HG02610 (cell line): ENCODE results near the gene CNKSR2.
A peak's percentile ranks its signal among the peaks of the same experiment; 100 is the strongest.
"Not testable (repeated sequence)": the region's sequence is repeated elsewhere in the genome, so short reads cannot be mapped to it uniquely, and the experiment has no call there.

Source experiments
- ATAC-seq: cut with Tn5 transposase; IDR thresholded peaks from one replicate; pipeline ENCODE4 v1.9.1; 2021; ENCODE audit warnings: mild to moderate bottlenecking, moderate library complexity; ENCODE audit not compliant: unreplicated experiment

CNKSR2 gene

DNA sequence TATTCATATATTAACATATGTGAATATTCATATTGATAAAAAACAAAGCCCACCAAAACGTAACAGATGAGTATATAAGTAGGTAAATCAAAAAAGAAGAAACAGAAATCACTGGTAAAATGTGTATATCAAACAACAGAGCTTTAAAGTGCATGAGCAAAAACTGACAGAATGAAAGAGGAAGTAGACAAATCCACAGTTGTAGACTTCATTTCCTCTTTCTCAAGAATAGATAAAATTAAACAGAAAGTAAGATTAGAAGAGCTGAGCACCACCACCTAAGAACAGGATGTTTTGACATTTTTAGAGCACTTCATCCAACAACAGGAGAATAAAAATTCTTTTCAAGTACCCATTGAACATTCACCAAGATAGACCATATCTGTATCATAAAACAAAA is 64.6 kb downstream of the CNKSR2 start:
- peak; percentile 97 for ATAC-seq

DNA sequence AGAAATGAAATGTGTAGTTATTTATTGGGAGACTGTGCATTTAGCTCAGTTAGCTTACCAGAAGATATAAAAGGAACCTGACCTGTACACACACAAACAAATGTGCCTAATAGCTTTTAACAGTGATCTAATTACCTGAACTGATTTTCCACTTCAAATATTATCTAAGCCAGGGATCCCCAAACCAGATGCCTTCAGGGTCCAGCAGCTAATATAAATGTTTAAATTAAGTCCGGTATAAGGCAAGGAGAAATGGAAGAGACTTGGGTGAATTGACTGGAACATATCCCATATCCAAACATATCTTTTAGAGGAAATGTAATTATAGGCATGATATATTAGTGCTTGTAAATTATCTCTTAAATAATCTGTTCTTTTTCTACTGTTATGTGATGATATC is 66.7 kb downstream of the CNKSR2 start:
- ATAC-seq = no peak

DNA sequence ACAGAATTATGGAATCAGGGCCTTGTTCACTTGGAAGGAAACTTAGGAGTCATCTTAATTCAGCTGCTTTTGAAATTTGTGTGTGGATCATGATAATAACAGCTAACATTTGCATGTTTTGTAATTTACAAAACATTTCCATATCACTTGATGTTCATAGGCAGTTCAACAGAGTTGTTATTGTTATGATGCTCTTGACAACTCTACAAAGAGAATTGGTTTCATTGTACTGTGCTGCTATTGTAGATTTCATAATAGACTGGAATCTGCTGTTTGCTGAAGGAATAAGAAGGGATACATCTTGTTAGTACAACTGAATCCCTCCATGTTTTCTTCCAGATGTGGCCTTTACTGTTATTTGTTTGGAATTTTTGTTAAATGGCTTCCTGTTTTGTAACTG is 83.5 kb downstream of the CNKSR2 start:
- no peak for ATAC-seq

DNA sequence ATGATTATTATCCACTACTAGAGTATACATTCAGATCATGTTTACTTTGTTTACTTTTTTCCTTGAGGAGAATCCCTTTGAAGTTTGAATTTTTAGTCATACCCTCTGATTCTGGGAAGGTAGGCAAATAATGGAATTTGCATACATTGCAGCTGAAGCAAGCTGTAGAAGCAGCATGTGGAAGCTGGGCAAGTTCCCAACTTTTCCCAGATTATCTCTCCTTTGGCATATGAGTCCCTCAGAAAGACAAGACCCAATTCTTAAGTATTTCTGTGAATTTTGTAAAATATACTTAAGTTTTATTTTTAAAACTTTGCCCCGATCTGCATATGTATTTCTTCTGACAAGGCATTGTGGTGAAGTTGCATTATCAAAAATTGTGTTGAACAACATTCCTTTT is 94.9 kb downstream of the CNKSR2 start:
- ATAC-seq = no peak

- ATAC-seq = no peak
These were observed 102.7 kb downstream of the CNKSR2 start for GRCh38 chrX:21476909-21477308.

- peak; percentile 84 for ATAC-seq
These were observed 105.6 kb downstream of the CNKSR2 start for GRCh38 chrX:21479695-21480270.

- no peak for ATAC-seq
These were observed 107.5 kb downstream of the CNKSR2 start for GRCh38 chrX:21481761-21482160.

DNA sequence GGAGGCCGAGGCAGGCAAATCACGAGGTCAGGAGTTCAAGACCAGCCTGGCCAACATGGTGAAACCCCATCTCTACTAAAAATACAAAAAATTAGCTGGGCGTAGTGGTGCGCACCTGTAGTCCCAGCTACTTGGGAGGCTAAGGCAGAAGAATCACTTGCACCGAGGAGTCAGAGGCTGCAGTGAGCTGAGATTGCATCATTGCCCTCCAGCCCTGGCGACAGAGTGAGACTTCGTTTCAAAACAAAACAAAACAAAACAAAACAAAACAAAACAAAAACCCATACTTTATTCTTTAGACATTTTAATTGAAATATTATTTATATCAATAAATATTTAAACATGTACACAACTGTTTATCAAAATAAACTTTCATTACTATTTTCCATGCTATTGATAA is 109.8 kb downstream of the CNKSR2 start:
- ATAC-seq = not testable (repeated sequence)

DNA sequence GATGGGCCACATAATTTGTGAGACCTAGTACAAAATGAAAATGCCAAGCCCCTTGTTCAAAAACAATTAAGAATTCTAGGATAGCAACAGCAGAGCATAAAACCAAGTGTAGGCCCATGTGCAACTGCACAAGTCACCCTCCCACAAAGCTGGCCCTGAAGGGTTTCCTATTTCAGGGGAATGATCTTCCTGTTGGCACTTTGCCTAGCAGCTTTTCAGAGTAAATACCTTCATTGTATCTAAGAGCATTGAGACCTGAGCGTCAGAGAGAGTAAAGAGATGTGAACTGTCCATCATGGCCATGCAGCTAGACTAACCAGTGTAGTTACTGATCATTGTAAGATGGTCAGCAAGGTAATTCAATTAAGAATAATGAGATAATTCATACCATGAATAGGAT is 113.6 kb downstream of the CNKSR2 start:
- no peak for ATAC-seq

GRCh38 chrX:21490341-21490740 is 116.1 kb downstream of the CNKSR2 start:
- ATAC-seq = no peak

- no peak for ATAC-seq
These were observed 119.1 kb downstream of the CNKSR2 start for GRCh38 chrX:21493226-21493830.

DNA sequence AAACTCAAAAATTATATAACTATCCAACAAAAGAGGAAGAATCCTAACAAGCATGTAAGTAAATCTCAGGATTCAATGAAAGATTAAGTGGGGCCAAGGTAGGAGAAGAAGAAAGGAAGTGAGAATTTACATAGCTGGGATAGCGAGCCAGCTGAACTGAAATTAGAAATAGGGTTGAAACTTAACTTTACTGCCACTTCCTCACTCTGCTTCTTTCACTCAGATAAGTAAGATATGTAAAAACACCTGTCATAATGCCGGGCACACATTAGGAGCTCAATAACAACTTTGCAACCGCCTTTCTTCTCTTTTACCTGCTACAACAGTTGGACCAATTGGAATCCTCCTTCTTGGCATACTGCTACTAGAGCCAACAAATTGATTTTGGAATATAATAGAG is 129.4 kb downstream of the CNKSR2 start:
- ATAC-seq = no peak

- ATAC-seq = no peak
These were observed 135.7 kb downstream of the CNKSR2 start for GRCh38 chrX:21509912-21510311.

GRCh38 chrX:21524008-21524407 is 149.8 kb downstream of the CNKSR2 start:
- no peak for ATAC-seq

DNA sequence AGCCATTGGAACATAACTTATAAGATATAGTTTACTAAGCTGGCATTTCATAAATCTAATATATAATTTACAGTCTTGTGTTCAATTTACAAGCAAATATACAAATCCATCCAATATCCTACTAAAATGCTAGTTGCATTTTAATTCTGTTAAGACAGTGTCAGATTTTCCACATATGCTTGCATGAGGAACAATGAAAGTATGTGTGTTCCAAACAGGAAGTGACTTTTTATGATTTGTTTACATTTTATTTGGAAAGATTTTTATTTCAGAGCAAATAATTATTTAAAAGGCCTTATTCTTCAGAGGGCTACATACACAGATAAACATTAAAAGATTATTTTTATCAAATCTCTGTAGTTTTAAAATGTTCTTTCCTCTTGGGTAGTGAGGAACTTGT is 153.9 kb downstream of the CNKSR2 start:
- ATAC-seq = no peak

GRCh38 chrX:21529771-21530170 is 155.6 kb downstream of the CNKSR2 start:
- no peak for ATAC-seq

GRCh38 chrX:21544642-21545041 is 170.4 kb downstream of the CNKSR2 start:
- ATAC-seq = not testable (repeated sequence)

DNA sequence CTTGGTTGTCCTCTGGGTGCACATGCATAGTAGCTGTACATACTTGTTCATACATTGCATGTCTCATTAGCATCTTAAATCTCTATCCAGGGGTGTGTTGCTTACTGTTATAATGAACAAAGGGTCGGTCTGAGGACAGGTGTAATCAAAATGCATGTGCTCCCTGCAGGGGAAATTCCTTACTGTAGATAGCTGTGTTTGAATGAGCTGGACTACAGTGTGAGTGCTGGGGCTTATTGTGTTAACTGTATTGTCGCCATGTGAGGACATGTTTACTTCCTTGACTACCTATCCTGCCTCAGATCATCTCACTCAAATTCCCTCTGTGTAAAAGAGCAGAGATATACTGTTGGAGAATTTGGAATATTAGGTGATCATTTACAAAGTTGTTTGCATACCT is 185.2 kb downstream of the CNKSR2 start:
- ATAC-seq = no peak

DNA sequence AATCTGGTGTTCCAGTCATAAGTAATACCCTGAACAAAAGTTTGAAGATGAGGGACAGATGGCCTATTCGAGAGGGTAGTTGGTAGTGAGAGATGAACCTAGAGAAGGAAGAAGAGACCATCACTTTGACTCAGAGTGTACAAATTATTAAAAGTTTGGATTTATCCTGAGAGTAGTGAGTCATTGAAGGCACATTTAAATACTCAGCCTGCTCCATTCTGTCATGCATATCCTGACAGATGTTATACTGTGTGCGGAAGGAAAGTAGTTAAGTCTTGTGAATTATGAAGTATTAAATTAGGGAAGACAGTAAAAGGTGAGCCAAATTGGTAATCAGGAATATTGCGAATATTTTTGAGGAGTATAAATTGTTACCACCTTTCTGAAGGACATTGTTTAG is 190.8 kb downstream of the CNKSR2 start:
- no peak for ATAC-seq

GRCh38 chrX:21574793-21575192 is 200.6 kb downstream of the CNKSR2 start:
- no peak for ATAC-seq

- no peak for ATAC-seq
These were observed 207.3 kb downstream of the CNKSR2 start for GRCh38 chrX:21581479-21581878.

DNA sequence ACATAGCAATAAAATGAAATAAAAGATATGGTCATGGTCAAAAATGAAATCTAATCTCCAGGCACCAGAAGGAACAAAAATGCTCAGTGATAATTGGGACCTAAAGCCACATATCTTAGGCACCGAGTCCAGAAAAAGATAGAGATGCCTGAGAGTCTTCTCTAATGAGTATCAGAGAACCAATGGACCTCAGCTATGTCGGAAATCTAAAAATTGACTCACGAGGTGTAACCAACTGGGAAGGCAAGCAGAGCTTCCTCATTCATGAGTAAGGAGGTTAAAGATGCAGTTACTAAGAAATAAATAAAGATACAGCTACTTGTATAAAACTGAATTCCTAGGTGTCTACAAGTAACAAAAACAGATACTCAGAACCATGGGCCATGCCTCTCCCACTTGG is 211.8 kb downstream of the CNKSR2 start:
- no peak for ATAC-seq
